ENCODE data around the gene SLC8A2.

SLC8A2 gene

DNA sequence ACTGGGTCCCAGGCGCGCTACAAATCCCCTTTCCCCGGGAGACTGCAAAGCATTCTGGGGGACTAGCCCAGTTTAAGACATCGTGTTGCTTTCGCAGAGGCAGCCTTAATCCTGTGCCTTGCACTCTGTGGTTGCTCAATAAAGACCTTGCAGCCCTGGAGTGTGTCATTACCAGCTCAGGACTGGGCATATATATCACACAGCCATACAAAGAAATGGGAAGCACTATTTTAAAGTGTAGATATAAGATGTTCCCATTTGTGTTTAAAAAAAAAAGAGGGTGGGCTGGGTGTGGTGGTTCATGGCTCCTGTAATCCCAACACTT lies 32.1 kb upstream of the SLC8A2 start:
- DNase-seq, result no peak

DNA sequence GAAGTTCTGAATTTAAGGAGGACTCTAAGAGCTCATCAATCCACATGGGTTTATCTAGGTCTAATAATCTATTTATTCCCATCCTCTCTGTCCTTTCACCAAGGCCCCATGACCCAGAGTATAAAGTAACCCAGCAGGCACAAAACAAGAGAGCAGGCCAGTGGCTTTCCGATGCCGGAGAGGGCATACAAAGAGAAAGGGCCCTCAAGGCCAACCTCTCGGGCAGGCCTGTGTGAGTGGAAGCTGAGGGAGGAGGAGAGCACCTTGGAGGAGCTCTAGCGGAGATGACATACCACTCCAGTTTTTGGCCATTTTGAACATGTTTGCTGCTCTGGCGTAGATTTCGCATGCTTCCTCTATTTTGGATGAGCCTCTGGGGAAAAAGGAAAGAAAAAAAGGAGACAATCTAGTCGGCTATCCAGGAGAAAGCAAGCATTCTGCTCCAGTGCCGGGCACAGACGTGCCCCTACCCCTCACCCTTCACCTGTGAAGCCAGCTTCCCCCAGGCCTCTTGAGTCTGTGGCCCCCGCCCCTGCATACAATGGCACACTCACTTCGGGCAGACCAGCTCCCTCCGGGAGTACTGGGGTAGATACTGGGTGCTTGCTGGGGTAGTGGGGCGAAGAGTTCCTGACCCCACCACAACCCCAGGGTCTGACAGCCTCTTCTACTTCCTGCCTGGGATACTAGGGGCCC lies 31.6 kb upstream of the SLC8A2 start:
- no peak for DNase-seq

- DNase-seq, result no peak
Measured at GRCh38 chr19:47499863-47500830, 28.5 kb upstream of the SLC8A2 start.

DNA sequence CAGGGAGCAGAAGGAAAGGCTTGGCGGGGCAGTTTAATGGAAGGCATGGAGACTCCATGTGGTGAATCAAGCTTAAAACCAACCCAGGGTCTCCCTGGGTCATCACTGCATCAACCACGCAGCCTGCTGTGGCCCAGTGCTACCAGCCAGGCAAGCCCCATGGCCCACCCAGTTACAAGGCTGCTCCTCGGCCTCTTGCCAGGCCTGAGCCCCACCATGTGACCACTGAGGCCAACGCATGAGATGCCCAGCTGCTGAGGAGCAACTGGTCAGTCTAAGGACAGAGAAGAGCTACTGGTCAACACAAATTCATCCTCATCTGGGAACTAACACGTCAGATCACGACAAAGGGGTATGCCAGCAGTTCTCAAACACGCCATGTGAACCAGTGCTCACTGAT lies 27.7 kb upstream of the SLC8A2 start:
- DNase-seq, result no peak

DNA sequence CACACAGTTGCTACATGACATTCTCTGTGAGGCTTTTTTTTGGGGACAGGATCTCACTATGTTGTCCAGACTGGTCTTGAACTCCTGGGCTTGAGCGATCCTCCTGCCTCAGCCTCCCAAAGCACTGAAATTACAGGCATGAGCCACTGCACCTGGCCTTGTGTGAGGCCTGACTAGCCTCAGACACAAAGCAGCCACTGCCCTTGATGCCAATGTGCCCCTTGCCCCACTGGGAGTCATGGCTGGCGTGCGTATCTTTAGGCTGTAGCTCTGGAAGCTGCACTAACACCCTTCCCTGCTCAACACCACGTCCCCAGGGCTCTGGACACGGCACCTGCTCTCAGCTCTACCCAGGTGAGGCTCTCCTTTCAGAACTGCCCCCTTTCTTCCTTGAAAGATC lies 26.9 kb upstream of the SLC8A2 start:
- DNase-seq, result no peak

- DNase-seq, result no peak
Measured at GRCh38 chr19:47497821-47498520, 26.3 kb upstream of the SLC8A2 start.

- no peak for DNase-seq
Measured at GRCh38 chr19:47497050-47497766, 25.5 kb upstream of the SLC8A2 start.

DNA sequence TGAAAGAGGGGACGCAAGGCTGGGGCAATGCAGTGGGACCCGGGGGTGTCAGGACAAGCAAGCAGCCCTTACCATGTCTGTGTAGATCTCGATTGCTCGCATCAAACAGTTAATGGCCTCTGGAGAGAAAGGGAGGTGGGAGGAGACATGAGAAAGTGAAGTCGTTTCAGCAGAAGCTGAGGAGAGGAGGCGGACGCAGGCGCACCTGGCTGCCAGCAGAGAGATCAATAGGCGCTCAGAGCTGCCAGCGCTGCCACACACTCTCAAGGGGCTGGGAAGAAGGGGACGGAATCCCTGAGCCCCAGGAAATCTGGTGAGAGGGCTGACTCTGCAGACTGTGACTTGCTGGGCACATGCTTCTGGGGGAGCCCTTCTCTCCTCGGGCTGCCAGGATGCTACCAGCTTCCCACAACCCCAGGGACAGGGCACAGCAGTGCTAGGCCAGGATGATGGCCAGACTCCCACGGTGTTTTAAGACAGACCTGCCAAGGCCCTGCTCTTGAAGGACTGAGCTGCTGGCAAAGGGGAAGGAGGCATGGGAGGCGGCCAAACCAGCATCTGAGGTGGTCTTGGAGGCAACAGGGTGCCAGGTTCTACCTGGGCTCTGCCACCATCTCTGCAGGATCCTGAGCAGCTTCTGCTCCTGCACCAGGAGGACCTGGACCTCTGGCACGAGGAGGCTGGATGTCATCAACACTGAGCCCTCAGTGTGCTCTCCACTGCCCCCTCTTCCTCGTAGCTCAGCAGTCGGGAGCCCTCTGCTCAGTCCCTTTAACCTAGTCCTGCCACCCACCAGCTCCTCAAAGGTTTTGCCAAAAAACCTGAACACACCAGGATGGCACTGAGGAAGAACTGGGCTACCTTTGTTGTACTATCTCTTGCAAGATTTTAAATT lies 24.0 kb upstream of the SLC8A2 start:
- DNase-seq, result no peak

DNA sequence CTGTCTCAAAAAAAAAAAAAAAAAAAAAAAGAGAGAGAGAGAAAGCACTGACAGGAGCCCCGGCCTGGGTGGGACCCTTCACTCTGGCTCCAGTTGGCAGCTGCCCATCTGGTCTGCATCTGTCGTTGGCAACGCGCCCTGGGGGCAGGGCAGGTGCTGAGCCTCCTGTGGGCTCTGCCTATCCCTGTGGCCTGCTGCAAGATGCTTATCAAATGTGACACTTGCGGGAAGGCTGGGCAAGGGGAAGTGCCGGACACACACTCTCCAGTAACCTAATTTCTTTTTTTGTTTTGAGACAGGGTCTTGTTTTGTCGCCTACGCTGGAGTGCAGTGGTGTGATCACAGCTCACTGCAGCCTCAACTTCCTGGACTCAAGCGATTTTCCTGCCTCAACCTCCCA lies 23.0 kb upstream of the SLC8A2 start:
- no peak for DNase-seq

DNA sequence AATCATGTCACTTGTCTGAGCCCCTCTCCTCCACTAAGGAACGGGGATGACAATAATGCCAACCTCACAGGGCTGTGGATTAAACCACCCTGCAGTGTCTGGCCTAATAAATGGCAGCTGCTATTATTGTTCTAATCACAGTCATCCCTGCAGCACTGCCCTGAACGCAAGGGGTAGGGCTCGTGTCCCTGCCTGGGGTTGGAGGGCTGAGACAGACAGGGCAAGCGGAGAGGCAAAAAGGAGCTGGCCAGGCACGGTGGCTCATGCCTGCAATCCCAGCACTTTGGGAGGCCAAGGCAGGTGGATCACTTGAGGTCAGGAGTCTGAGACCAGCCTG lies 22.5 kb upstream of the SLC8A2 start:
- DNase-seq, result no peak

- no peak for DNase-seq
Measured at GRCh38 chr19:47493378-47494210, 21.9 kb upstream of the SLC8A2 start.

DNA sequence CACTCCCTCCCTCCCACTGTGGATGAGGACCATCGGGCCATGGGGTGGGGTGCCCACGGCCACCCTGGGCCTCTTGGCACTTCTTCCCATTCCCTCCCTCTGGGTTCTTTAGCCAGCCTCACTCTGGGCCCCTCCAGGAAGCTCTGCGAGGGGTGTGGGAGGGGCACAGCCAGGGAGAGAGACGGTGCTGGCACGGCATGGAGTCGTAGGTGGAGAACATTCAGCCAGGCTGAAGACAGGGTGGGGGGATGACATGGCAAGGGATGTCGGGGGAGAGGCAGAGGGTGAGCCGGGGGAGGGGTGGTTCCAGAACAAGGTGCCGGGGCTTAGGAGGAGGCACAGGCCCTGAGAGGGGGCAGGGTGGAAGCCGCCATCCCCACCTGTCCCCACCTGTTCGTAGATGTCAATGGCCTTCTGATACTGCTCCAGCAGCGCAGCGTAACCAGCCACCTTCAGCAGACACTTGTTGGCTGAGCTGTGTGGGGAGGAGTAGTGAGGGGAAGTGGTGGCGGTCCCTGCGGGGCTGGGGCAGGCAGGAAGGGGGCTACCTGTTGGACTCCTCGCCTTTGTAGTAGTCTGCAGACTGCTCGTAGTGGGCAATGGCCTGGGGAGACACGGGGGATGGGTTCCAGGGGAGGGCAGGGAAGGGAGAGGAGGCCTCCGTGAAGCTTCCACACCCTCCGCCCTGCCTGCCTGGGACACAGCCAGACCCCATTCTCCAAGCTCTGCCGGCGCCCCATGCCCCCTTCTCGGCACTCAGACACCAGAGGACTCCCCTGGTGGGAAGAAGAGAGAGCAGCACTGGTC lies 21.1 kb upstream of the SLC8A2 start:
- no peak for DNase-seq

GRCh38 chr19:47492137-47492533 lies 20.4 kb upstream of the SLC8A2 start:
- no peak for DNase-seq

- DNase-seq, result no peak
Measured at GRCh38 chr19:47491358-47492136, 19.9 kb upstream of the SLC8A2 start.

DNA sequence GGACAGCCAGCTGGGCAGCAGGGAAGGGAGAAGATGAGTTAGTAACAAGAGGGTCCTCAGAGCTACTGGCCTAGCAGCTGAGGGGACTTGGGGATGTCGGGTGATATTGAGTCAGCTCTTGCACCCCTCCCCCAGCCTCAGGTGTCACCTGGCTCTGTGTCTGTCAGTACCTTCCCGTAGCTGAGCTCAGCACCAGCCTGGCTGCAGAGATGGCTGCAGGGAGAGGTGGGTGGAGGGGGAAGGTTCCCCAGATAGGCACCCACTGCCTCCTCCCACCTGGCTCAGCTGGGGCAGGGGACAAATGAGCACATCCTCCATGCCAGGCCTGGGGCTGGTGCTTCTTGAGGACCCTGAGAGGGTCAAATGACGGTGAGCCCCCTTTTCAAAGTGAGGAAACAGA lies 19.2 kb upstream of the SLC8A2 start:
- no peak for DNase-seq

- DNase-seq, result no peak
Measured at GRCh38 chr19:47490031-47490430, 18.3 kb upstream of the SLC8A2 start.

GRCh38 chr19:47489072-47489914 lies 17.6 kb upstream of the SLC8A2 start:
- no peak for DNase-seq
